Right atrium auricular region (tissue), 2 donors: ENCODE data around the gene SAMD4A. TPM values are rescaled to one million over a fixed set of nuclear protein-coding genes. Genes with fewer than 3 reads are reported as not detected.

Experiments
- DNase-seq: peaks from one replicate; pipeline ENCODE4 v3.0.0-alpha.2; 2019; ENCODE audit warnings: low spot score
- H3K27ac ChIP-seq, 2 donors: fragments of 200-600 bp; sonication (generic); 1 replicate in 1 of 2; 2 replicates in 1 of 2; pipeline ENCODE4 v1.5.1; 2016 to 2019
- H3K27me3 ChIP-seq, 2 donors: fragments of 200-600 bp; sonication (generic); one replicate each; pipeline versions ENCODE4 v1.5.1 to v1.6.0; 2017 to 2019
- H3K36me3 ChIP-seq: fragments of 200-600 bp; sonication (generic); one replicate; pipeline ENCODE4 v1.5.1; 2016
- H3K4me1 ChIP-seq, 2 donors: fragments of 200-600 bp; sonication (generic); one replicate each; pipeline versions ENCODE4 v1.5.1 to v1.6.0; 2017 to 2019
- H3K4me3 ChIP-seq, 2 donors: fragments of 200-600 bp; sonication (generic); 1 replicate in 1 of 2; 2 replicates in 1 of 2; pipeline ENCODE4 v1.5.1; 2017 to 2019; ENCODE audit warnings: mild to moderate bottlenecking in 1 of 2, moderate library complexity in 1 of 2
- H3K9me3 ChIP-seq, 2 donors: fragments of 200-600 bp; sonication (generic); one replicate each; pipeline ENCODE4 v1.5.1; 2019
- CTCF ChIP-seq, 2 donors: fragments of 200-600 bp; sonication (generic); IDR thresholded peaks; one replicate each; pipeline ENCODE4 v1.5.1; 2019; ENCODE audit warnings: antibody characterized with exemption in 2 of 2
- total RNA-seq, 2 donors: library from RNA; depleted of rRNA; stranded (reverse); fragments of >200 nt; gene quantifications; one replicate each; pipeline ENCODE4 v1.1.0, GENCODE V29; 2016

The SAMD4A gene
- total RNA-seq, 2 donors from 2014 or later, result 74.5 to 102 TPM

- Histone ChIP-seq H3K4me3 (no peak overlapping the region), H3K36me3 (no peaks in the 10 kb centered on the region), H3K27me3 (no peaks in the 10 kb centered on the region), H3K9me3 (no peaks in the 10 kb centered on the region), H3K27ac (no peak overlapping the region), H3K4me1 (no peaks in the 10 kb centered on the region)
- DNase-seq, result no peak
- TF ChIP-seq CTCF (IDR thresholded peaks at IDR 0.05), result no peak
Measured at GRCh38 chr14:54548491-54548890, 18.4 kb upstream of the SAMD4A start.

- Histone ChIP-seq H3K4me1 (no peaks in the 10 kb centered on the region), H3K27me3 (no peaks in the 10 kb centered on the region), H3K36me3 (no peaks in the 10 kb centered on the region), H3K9me3 (no peaks in the 10 kb centered on the region), H3K4me3 (no peak overlapping the region), H3K27ac (no peak overlapping the region)
- TF ChIP-seq CTCF (IDR thresholded peaks at IDR 0.05), result no peak
- DNase-seq, result no peak
Measured at GRCh38 chr14:54549862-54550261, 17.1 kb upstream of the SAMD4A start.

- no peaks in the 10 kb centered on the region for H3K4me1 ChIP-seq
- no peak for DNase-seq
- no peaks in the 10 kb centered on the region for H3K9me3 ChIP-seq
Measured at GRCh38 chr14:54550514-54550913, 16.4 kb upstream of the SAMD4A start.

GRCh38 chr14:54554401-54554800 lies 12.5 kb upstream of the SAMD4A start:
- no peaks in the 10 kb centered on the region for H3K9me3 ChIP-seq
- no peak for DNase-seq
- no peak for TF ChIP-seq CTCF (IDR thresholded peaks at IDR 0.05)
- no peak overlapping the region for H3K27ac ChIP-seq
- H3K27me3 ChIP-seq, result no peaks in the 10 kb centered on the region
- H3K4me1 ChIP-seq, result no peaks in the 10 kb centered on the region
- no peak overlapping the region for H3K4me3 ChIP-seq
- H3K36me3 ChIP-seq, result no peaks in the 10 kb centered on the region

More at GRCh38 chr14:54550514-54550913, 16.4 kb upstream of the SAMD4A start:
- H3K36me3 ChIP-seq, result no peaks in the 10 kb centered on the region
- no peak for TF ChIP-seq CTCF (IDR thresholded peaks at IDR 0.05)
- H3K27me3 ChIP-seq, result no peaks in the 10 kb centered on the region
- H3K4me3 ChIP-seq, result no peak overlapping the region
- H3K27ac ChIP-seq, result no peak overlapping the region

GRCh38 chr14:54555651-54556050 lies 11.3 kb upstream of the SAMD4A start:
- Histone ChIP-seq H3K4me3 (no peak overlapping the region), H3K36me3 (no peaks in the 10 kb centered on the region), H3K27ac (no peak overlapping the region), H3K9me3 (no peaks in the 10 kb centered on the region), H3K4me1 (no peaks in the 10 kb centered on the region), H3K27me3 (no peaks in the 10 kb centered on the region)
- DNase-seq, result no peak
- no peak for TF ChIP-seq CTCF (IDR thresholded peaks at IDR 0.05)

GRCh38 chr14:54556535-54556934 lies 10.4 kb upstream of the SAMD4A start:
- H3K27ac ChIP-seq, result no peak overlapping the region
- no peak for DNase-seq
- H3K4me1 ChIP-seq, result no peaks in the 10 kb centered on the region
- H3K27me3 ChIP-seq, result no peaks in the 10 kb centered on the region
- no peak for TF ChIP-seq CTCF (IDR thresholded peaks at IDR 0.05)
- no peak overlapping the region for H3K4me3 ChIP-seq
- H3K36me3 ChIP-seq, result no peaks in the 10 kb centered on the region
- H3K9me3 ChIP-seq, result no peaks in the 10 kb centered on the region
